HepG2 (cell line): ENCODE data around the gene DAGLB. TPM values are rescaled to one million over a fixed set of nuclear protein-coding genes. Genes with fewer than 3 reads are reported as not detected.

Experiments used
- CENPX ChIP-seq: sonication (generic); formaldehyde crosslinking; IDR thresholded peaks from 2 replicates; pipeline ENCODE4 v1.9.0; 2021; ENCODE audit warnings: mild to moderate bottlenecking, missing genetic modification reagents, moderate library complexity
- HNRNPUL1 ChIP-seq: fragments of 200-400 bp; formaldehyde crosslinking; IDR thresholded peaks from 2 replicates; pipeline ENCODE4 v1.6.1; 2017; ENCODE audit warnings: low read depth, mild to moderate bottlenecking, low read length, moderate library complexity
- IRF9 ChIP-seq: sonication (generic); formaldehyde crosslinking; IDR thresholded peaks from 2 replicates; pipeline ENCODE4 v1.8.0; 2022; ENCODE audit warnings: missing genetic modification reagents, mild to moderate bottlenecking, borderline replicate concordance
- ZC3H4 ChIP-seq: sonication (generic); formaldehyde crosslinking; IDR thresholded peaks from 2 replicates; pipeline ENCODE4 v1.4.0; 2020; ENCODE audit warnings: missing genetic modification reagents, borderline replicate concordance
- polyA plus RNA-seq, 8 experiments: library from polyadenylated mRNA; depleted of rRNA in 3 of 8; stranded (reverse) in 7 of 8; unstranded in 1 of 8; fragments of >200 nt; fragmentation: Illumina TruSeq in 4 of 8; extraction: Trizol in 4 of 8; gene quantifications; 2 replicates each; pipeline versions ENCODE4 v1.2.1 to v1.2.3, GENCODE V29; 2011 to 2016; ENCODE audit warnings: low read depth in 4 of 8, missing spikeins in 1 of 8, mixed read lengths in 1 of 8; ENCODE audit not compliant: insufficient read depth in 1 of 8
- total RNA-seq, 5 experiments: library from RNA; depleted of rRNA; stranded (reverse); fragments of >200 nt; fragmentation: Illumina TruSeq; extraction: Trizol; gene quantifications; 2 replicates each; pipeline ENCODE4 v1.2.3, GENCODE V29; 2016; ENCODE audit warnings: low read depth in 1 of 5
- TF ChIP-seq, protein P1 (sequence below), 2 experiments: fragments of 450-650 bp in 1 of 2; sonication (generic) in 1 of 2; formaldehyde crosslinking in 1 of 2; IDR thresholded peaks; 2 replicates each; pipeline versions ENCODE4 v1.6.1 to v1.8.0; 2016 to 2022; ENCODE audit warnings: antibody characterized with exemption in 1 of 2, mild to moderate bottlenecking in 1 of 2, missing genetic modification reagents in 1 of 2
- TF ChIP-seq, protein P2 (sequence below): sonication (generic); formaldehyde crosslinking; IDR thresholded peaks from 2 replicates; pipeline ENCODE4 v1.4.0; 2020; ENCODE audit warnings: mild to moderate bottlenecking, missing genetic modification reagents
- TF ChIP-seq, protein P3 (sequence below): sonication (generic); formaldehyde crosslinking; IDR thresholded peaks from 2 replicates; pipeline ENCODE4 v1.4.0; 2020; ENCODE audit warnings: mild to moderate bottlenecking, missing genetic modification reagents

The DAGLB gene
- total and polyA plus RNA-seq, 2 of the 13 experiments (the other 11 are each of a cell fraction or from before 2014, with no cell fraction given), result 7.9 to 9.8 TPM

GRCh38 chr7:6376820-6377219 lies 70.9 kb downstream of the DAGLB start (continued):
- TF ChIP-seq CENPX, result no peak
- TF ChIP-seq, protein P1, sequence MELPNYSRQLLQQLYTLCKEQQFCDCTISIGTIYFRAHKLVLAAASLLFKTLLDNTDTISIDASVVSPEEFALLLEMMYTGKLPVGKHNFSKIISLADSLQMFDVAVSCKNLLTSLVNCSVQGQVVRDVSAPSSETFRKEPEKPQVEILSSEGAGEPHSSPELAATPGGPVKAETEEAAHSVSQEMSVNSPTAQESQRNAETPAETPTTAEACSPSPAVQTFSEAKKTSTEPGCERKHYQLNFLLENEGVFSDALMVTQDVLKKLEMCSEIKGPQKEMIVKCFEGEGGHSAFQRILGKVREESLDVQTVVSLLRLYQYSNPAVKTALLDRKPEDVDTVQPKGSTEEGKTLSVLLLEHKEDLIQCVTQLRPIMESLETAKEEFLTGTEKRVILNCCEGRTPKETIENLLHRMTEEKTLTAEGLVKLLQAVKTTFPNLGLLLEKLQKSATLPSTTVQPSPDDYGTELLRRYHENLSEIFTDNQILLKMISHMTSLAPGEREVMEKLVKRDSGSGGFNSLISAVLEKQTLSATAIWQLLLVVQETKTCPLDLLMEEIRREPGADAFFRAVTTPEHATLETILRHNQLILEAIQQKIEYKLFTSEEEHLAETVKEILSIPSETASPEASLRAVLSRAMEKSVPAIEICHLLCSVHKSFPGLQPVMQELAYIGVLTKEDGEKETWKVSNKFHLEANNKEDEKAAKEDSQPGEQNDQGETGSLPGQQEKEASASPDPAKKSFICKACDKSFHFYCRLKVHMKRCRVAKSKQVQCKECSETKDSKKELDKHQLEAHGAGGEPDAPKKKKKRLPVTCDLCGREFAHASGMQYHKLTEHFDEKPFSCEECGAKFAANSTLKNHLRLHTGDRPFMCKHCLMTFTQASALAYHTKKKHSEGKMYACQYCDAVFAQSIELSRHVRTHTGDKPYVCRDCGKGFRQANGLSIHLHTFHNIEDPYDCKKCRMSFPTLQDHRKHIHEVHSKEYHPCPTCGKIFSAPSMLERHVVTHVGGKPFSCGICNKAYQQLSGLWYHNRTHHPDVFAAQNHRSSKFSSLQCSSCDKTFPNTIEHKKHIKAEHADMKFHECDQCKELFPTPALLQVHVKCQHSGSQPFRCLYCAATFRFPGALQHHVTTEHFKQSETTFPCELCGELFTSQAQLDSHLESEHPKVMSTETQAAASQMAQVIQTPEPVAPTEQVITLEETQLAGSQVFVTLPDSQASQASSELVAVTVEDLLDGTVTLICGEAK (IDR thresholded peaks at IDR 0.05), result no peak
- TF ChIP-seq, protein P1 (CRISPR knock-in tag; IDR thresholded peaks at IDR 0.05), result no peak
- TF ChIP-seq, protein P2, sequence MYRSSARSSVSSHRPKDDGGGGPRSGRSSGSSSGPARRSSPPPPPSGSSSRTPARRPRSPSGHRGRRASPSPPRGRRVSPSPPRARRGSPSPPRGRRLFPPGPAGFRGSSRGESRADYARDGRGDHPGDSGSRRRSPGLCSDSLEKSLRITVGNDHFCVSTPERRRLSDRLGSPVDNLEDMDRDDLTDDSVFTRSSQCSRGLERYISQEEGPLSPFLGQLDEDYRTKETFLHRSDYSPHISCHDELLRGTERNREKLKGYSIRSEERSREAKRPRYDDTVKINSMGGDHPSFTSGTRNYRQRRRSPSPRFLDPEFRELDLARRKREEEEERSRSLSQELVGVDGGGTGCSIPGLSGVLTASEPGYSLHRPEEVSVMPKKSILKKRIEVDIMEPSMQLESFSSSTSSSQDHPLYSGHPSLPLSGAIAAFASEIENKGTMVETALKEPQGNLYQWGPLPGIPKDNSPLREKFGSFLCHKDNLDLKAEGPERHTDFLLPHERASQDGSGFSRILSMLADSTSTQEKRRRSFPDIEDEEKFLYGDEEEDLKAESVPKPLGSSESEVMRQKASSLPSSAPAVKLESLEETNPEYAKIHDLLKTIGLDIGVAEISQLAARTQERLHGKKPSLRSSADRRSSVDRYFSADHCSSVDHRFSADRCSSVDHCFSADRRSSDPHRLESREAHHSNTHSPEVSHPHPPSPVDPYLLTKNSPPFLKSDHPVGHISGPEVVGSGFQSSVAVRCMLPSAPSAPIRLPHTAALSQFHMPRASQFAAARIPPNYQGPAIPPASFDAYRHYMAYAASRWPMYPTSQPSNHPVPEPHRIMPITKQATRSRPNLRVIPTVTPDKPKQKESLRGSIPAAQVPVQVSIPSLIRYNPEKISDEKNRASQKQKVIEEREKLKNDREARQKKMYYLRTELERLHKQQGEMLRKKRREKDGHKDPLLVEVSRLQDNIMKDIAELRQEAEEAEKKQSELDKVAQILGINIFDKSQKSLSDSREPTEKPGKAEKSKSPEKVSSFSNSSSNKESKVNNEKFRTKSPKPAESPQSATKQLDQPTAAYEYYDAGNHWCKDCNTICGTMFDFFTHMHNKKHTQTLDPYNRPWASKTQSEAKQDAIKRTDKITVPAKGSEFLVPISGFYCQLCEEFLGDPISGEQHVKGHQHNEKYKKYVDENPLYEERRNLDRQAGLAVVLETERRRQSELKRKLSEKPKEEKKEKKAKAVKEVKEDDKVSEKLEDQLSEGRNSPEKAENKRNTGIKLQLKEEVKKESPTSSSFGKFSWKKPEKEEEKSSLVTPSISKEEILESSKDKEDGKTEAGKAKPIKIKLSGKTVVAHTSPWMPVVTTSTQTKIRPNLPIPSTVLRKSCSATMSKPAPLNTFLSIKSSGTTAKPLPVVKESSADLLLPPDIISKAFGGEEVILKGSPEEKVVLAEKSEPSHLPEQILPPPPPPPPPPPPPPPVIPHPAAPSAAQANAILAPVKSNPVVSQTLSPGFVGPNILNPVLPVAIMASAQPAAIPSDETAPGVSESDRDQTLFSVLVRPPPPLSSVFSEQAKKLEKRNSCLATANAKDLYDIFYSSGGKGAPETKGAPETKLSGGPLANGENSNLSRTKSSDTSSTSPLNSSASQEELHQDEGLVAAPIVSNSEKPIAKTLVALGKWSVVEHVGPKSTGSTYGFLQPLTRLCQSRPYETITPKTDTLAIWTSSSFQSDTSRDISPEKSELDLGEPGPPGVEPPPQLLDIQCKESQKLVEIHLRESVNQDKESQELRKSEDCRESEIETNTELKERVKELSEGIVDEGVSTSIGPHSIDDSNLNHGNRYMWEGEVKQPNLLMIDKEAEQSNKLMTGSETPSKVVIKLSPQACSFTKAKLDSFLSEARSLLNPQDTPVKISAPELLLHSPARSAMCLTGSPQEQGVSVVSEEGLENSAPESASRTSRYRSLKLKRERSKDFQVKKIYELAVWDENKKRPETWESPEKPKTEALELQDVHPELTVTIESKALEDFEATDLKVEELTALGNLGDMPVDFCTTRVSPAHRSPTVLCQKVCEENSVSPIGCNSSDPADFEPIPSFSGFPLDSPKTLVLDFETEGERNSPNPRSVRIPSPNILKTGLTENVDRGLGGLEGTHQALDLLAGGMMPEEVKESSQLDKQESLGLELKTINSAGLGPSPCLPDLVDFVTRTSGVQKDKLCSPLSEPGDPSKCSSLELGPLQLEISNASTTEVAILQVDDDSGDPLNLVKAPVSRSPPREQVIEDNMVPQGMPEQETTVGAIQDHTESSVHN (CRISPR knock-in tag), result no peak
- no peak for TF ChIP-seq IRF9
- no peak for TF ChIP-seq HNRNPUL1
- TF ChIP-seq ZC3H4 (CRISPR knock-in tag), result no peak
- TF ChIP-seq, protein P3, sequence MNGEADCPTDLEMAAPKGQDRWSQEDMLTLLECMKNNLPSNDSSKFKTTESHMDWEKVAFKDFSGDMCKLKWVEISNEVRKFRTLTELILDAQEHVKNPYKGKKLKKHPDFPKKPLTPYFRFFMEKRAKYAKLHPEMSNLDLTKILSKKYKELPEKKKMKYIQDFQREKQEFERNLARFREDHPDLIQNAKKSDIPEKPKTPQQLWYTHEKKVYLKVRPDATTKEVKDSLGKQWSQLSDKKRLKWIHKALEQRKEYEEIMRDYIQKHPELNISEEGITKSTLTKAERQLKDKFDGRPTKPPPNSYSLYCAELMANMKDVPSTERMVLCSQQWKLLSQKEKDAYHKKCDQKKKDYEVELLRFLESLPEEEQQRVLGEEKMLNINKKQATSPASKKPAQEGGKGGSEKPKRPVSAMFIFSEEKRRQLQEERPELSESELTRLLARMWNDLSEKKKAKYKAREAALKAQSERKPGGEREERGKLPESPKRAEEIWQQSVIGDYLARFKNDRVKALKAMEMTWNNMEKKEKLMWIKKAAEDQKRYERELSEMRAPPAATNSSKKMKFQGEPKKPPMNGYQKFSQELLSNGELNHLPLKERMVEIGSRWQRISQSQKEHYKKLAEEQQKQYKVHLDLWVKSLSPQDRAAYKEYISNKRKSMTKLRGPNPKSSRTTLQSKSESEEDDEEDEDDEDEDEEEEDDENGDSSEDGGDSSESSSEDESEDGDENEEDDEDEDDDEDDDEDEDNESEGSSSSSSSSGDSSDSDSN (CRISPR knock-in tag), result no peak
